Measurements from ENCODE around the gene PIK3AP1.

GRCh38 chr10:96587264-96588059, 132.9 kb downstream of the PIK3AP1 start:
- TF ChIP-seq EP300 (IDR thresholded peaks at IDR 0.05) (no peak), POLR2A (IDR thresholded peaks at IDR 0.05) (no peak), POLR2AphosphoS5 (IDR thresholded peaks at IDR 0.05) (no peak)
- TF ChIP-seq, protein P1, sequence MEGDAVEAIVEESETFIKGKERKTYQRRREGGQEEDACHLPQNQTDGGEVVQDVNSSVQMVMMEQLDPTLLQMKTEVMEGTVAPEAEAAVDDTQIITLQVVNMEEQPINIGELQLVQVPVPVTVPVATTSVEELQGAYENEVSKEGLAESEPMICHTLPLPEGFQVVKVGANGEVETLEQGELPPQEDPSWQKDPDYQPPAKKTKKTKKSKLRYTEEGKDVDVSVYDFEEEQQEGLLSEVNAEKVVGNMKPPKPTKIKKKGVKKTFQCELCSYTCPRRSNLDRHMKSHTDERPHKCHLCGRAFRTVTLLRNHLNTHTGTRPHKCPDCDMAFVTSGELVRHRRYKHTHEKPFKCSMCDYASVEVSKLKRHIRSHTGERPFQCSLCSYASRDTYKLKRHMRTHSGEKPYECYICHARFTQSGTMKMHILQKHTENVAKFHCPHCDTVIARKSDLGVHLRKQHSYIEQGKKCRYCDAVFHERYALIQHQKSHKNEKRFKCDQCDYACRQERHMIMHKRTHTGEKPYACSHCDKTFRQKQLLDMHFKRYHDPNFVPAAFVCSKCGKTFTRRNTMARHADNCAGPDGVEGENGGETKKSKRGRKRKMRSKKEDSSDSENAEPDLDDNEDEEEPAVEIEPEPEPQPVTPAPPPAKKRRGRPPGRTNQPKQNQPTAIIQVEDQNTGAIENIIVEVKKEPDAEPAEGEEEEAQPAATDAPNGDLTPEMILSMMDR (IDR thresholded peaks at IDR 0.05): no peak
